Endothelial cell of umbilical vein (primary cell): ENCODE results near the gene WDR49. TPM values are rescaled to one million over a fixed set of nuclear protein-coding genes. Genes with fewer than 3 reads are reported as not detected.

Experiments used
- BruUV-seq: library from RNA; stranded (reverse); fragments of 400-500 nt; replicated peaks from 2 replicates; lab custom pipeline; 2021; lab: Mats Ljungman, UMichigan
- CTCF ChIA-PET: fragments of 300-600, 350-600 bp; sonication (Branson Sonifier 250); formaldehyde crosslinking; loops from one replicate; lab custom pipeline; 2021; ENCODE audit warnings: antibody characterized with exemption, inconsistent platforms; lab: Charles Lee
- POLR2A ChIA-PET: fragments of 300-600, 350-600 bp; sonication (Branson Sonifier 250); formaldehyde crosslinking; loops from one replicate; lab custom pipeline; 2021; ENCODE audit warnings: antibody characterized with exemption, inconsistent platforms; lab: Charles Lee
- DNase-seq: peaks from one replicate; pipeline ENCODE4 v3.0.0-alpha.2; 2011; ENCODE audit warnings: low read depth, low spot score
- FAIRE-seq: peaks from 2 replicates; lab custom pipeline; 2011; peaks lifted over from hg19 to GRCh38; lab: Jason Lieb, UNC
- H2AFZ ChIP-seq: 2 replicates; pipeline ENCODE4 v1.6.0; 2012; ENCODE audit warnings: low read depth, low read length, control low read depth, inconsistent platforms
- H3K27ac ChIP-seq: 2 replicates; pipeline ENCODE4 v1.5.1; 2011; ENCODE audit warnings: low read depth, mild to moderate bottlenecking, control low read depth, low read length, moderate library complexity; ENCODE audit not compliant: insufficient read depth
- H3K27me3 ChIP-seq, 2 experiments: 2 replicates each; pipeline versions ENCODE4 v1.6.0 to v1.6.1; 2011; ENCODE audit warnings: low read length in 2 of 2, mixed read lengths in 1 of 2; ENCODE audit not compliant: control insufficient read depth in 2 of 2, insufficient read depth in 2 of 2
- H3K36me3 ChIP-seq, 2 experiments: 2 replicates in 1 of 2; 3 replicates in 1 of 2; pipeline ENCODE4 v1.5.1; 2011; ENCODE audit warnings: low read length in 2 of 2, mild to moderate bottlenecking in 1 of 2, moderate library complexity in 1 of 2; ENCODE audit not compliant: control insufficient read depth in 2 of 2, insufficient read depth in 2 of 2; ENCODE audit errors: extremely low read depth in 1 of 2
- H3K4me1 ChIP-seq: 3 replicates; pipeline ENCODE4 v1.5.1; 2011; ENCODE audit warnings: mild to moderate bottlenecking, low read length; ENCODE audit not compliant: control insufficient read depth, insufficient read depth; ENCODE audit errors: extremely low read depth
- H3K4me2 ChIP-seq: 2 replicates; pipeline ENCODE4 v1.6.1; 2011; ENCODE audit warnings: low read length, control low read depth, mixed read lengths; ENCODE audit not compliant: insufficient read depth
- H3K4me3 ChIP-seq, 3 experiments: fragments of 200-600 bp in 1 of 3; sonication (generic), shearing (Covaris generic) in 1 of 3; replicated peaks in 1 of 3; 2 replicates each; pipeline ENCODE4 v1.5.1; 2011 to 2016; ENCODE audit warnings: control low read depth in 3 of 3, low read length in 3 of 3, mild to moderate bottlenecking in 2 of 3, inconsistent platforms in 1 of 3, low read depth in 1 of 3, moderate library complexity in 1 of 3; ENCODE audit not compliant: insufficient read depth in 1 of 3
- H3K79me2 ChIP-seq: 2 replicates; pipeline ENCODE4 v1.6.0; 2012; ENCODE audit warnings: low read length, inconsistent platforms; ENCODE audit not compliant: control insufficient read depth, insufficient read depth
- H3K9ac ChIP-seq: replicated peaks from 2 replicates; pipeline ENCODE3; 2011; ENCODE audit warnings: low read length, control low read depth; ENCODE audit not compliant: insufficient read depth; ENCODE audit errors: extremely low read depth
- H3K9me1 ChIP-seq: replicated peaks from 3 replicates; pipeline ENCODE4 v1.6.0; 2011; ENCODE audit warnings: mild to moderate bottlenecking, low read length; ENCODE audit not compliant: control insufficient read depth, insufficient read depth; ENCODE audit errors: extremely low read depth
- H3K9me3 ChIP-seq: replicated peaks from 2 replicates; pipeline ENCODE4 v1.5.1; 2012; ENCODE audit warnings: low read length, inconsistent platforms; ENCODE audit not compliant: control insufficient read depth, insufficient read depth
- H4K20me1 ChIP-seq: replicated peaks from 2 replicates; pipeline ENCODE3; 2011; ENCODE audit warnings: mild to moderate bottlenecking, low read length; ENCODE audit not compliant: control insufficient read depth, insufficient read depth; ENCODE audit errors: extremely low read depth
- EZH2 ChIP-seq: IDR thresholded peaks from 2 replicates; pipeline ENCODE4 v1.6.1; 2012; ENCODE audit warnings: borderline replicate concordance, low read depth, mild to moderate bottlenecking, moderate library complexity, low read length, inconsistent platforms; ENCODE audit not compliant: severe bottlenecking
- FOS ChIP-seq: IDR thresholded peaks from 2 replicates; pipeline ENCODE4 v1.6.1; 2011; ENCODE audit warnings: mild to moderate bottlenecking, low read length, moderate library complexity, borderline replicate concordance; ENCODE audit not compliant: insufficient read depth
- GATA2 ChIP-seq: IDR thresholded peaks from 2 replicates; pipeline ENCODE4 v1.7.0; 2011; ENCODE audit warnings: low read depth, mild to moderate bottlenecking, moderate library complexity, mixed read lengths, low read length; ENCODE audit not compliant: insufficient read length, insufficient read depth
- JUN ChIP-seq: IDR thresholded peaks from 2 replicates; pipeline ENCODE4 v1.6.1; 2011; ENCODE audit warnings: borderline replicate concordance, low read depth; ENCODE audit not compliant: insufficient read length, insufficient read depth
- MYC ChIP-seq: IDR thresholded peaks from one replicate; pipeline ENCODE4 v1.6.1; 2011; ENCODE audit warnings: mild to moderate bottlenecking, low read depth, low read length
- POLR2A ChIP-seq: IDR thresholded peaks from 2 replicates; pipeline ENCODE4 v1.6.1; 2012; ENCODE audit warnings: low read depth, mild to moderate bottlenecking, control low read depth, low read length
- POLR2AphosphoS5 ChIP-seq: IDR thresholded peaks from 2 replicates; pipeline ENCODE4 v1.6.1; 2012; ENCODE audit warnings: low read depth, mild to moderate bottlenecking, control low read depth, low read length, moderate library complexity; ENCODE audit not compliant: insufficient read depth
- dilution Hi-C: fragments of 300-500 bp; cut with MboI; formaldehyde crosslinking; loops from one replicate; pipeline ENCODE4 v1.15.0; 2019; ENCODE audit warnings: low sequenced_read_pairs; ENCODE audit not compliant: extremely low pct_ligation_motif_present
- intact Hi-C: fragments of 100-400 bp; cut with micrococcal nuclease; formaldehyde crosslinking; loops from one replicate; pipeline ENCODE4 v1.10.0; 2022
- polyA plus RNA-seq, 4 experiments: library from polyadenylated mRNA; depleted of rRNA in 3 of 4; stranded (reverse) in 3 of 4; unstranded in 1 of 4; fragments of >200 nt; gene quantifications; 2 replicates each; pipeline versions ENCODE4 v1.2.1 to v1.2.3, GENCODE V29; 2011 to 2012; ENCODE audit warnings: missing spikeins in 1 of 4
- total RNA-seq: library from RNA; stranded (reverse); gene quantifications from 2 replicates; pipeline ENCODE4 v1.2.3, GENCODE V29; 2021
- TF ChIP-seq, protein P1 (sequence below), 2 donors: IDR thresholded peaks; 1 replicate in 1 of 2; 2 replicates in 1 of 2; pipeline ENCODE4 v1.5.1; 2011; ENCODE audit warnings: low read length in 2 of 2, mild to moderate bottlenecking in 2 of 2, moderate library complexity in 2 of 2, control low read depth in 1 of 2, inconsistent platforms in 1 of 2, low read depth in 1 of 2; ENCODE audit not compliant: insufficient read depth in 1 of 2; ENCODE audit errors: extremely low read depth in 1 of 2
- TF ChIP-seq, protein P2 (sequence below): IDR thresholded peaks from 2 replicates; pipeline ENCODE4 v1.6.1; 2011; ENCODE audit not compliant: insufficient read depth, insufficient read length

Gene WDR49
- total and polyA plus RNA-seq, 2 donors (not counting 3 experiments of a cell fraction or from before 2014, with no cell fraction given) = not detected

DNA sequence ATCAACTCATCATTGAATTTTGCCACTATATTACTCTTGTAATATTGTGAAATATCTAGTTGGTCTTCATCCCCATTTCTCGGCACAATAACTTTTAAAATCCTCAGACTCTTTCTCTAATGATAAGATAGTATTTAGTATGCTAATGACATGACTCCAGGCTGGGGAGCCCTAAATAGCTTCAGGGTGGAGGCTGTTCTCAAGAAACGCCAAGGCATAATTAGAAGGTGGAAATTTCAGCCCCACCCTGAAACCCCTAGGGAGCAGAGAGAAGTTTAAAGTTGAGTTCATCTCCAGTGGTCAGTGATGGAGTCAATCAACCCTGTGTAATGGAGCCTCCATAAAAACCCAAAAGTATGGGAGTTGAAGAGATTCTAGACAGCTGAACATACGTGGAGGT lies 98.8 kb downstream of the WDR49 start:
- H3K27me3 ChIP-seq = no peaks in the 10 kb centered on the region
- H3K9ac ChIP-seq = no peak overlapping the region
- BruUV-seq = no TSS peak
- no peak overlapping the region for H3K27ac ChIP-seq
- intact Hi-C loops = no loop called here
- no peak overlapping the region for H2AFZ ChIP-seq
- POLR2A ChIA-PET = no interaction called here
- no peaks in the 10 kb centered on the region for H3K9me1 ChIP-seq
- H4K20me1 ChIP-seq = no peaks in the 10 kb centered on the region
- TF ChIP-seq FOS = no peak
- TF ChIP-seq, protein P1, sequence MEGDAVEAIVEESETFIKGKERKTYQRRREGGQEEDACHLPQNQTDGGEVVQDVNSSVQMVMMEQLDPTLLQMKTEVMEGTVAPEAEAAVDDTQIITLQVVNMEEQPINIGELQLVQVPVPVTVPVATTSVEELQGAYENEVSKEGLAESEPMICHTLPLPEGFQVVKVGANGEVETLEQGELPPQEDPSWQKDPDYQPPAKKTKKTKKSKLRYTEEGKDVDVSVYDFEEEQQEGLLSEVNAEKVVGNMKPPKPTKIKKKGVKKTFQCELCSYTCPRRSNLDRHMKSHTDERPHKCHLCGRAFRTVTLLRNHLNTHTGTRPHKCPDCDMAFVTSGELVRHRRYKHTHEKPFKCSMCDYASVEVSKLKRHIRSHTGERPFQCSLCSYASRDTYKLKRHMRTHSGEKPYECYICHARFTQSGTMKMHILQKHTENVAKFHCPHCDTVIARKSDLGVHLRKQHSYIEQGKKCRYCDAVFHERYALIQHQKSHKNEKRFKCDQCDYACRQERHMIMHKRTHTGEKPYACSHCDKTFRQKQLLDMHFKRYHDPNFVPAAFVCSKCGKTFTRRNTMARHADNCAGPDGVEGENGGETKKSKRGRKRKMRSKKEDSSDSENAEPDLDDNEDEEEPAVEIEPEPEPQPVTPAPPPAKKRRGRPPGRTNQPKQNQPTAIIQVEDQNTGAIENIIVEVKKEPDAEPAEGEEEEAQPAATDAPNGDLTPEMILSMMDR (IDR thresholded peaks at IDR 0.05; ENCODE audit: extremely low read depth in 1 of 2, insufficient read depth in 1 of 2, low read depth in 1 of 2, low read length in 2 of 2) = no peak
- no peak for TF ChIP-seq JUN
- TF ChIP-seq, protein P2, sequence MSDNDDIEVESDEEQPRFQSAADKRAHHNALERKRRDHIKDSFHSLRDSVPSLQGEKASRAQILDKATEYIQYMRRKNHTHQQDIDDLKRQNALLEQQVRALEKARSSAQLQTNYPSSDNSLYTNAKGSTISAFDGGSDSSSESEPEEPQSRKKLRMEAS = no peak
- no peak for TF ChIP-seq POLR2A
- TF ChIP-seq GATA2 = no peak
- no peak for TF ChIP-seq MYC
- TF ChIP-seq POLR2AphosphoS5 = no peak
- TF ChIP-seq EZH2 = no peak
- CTCF ChIA-PET = no interaction called here
- dilution Hi-C loops = no loop called here
- no peaks in the 10 kb centered on the region for H3K4me1 ChIP-seq
- no peaks in the 10 kb centered on the region for H3K79me2 ChIP-seq
- H3K9me3 ChIP-seq = no peaks in the 10 kb centered on the region
- DNase-seq (no peak), FAIRE-seq (no peak)
- H3K4me2 ChIP-seq = no peak overlapping the region
- no peaks in the 10 kb centered on the region for H3K36me3 ChIP-seq
- no peak overlapping the region for H3K4me3 ChIP-seq
